ENCODE results near the gene PDCD6IP.

GRCh38 chr3:33858131-33858530 is 59.7 kb downstream of the PDCD6IP start:
- TF ChIP-seq CTCF (IDR thresholded peaks at IDR 0.05) (no peak), POLR2AphosphoS5 (IDR thresholded peaks at IDR 0.05) (no peak)

Data from breast epithelium (tissue), 3 donors.